Right kidney (tissue), 1 donor: Measurements from ENCODE around the gene KRTAP1-1.
"Not testable (repeated sequence)": the region's sequence is repeated elsewhere in the genome, so short reads cannot be mapped to it uniquely, and the experiment has no call there.

Experiments
- DNase-seq: peaks from one replicate; pipeline ENCODE4 v3.0.0-alpha.2; 2016

The KRTAP1-1 gene

DNA sequence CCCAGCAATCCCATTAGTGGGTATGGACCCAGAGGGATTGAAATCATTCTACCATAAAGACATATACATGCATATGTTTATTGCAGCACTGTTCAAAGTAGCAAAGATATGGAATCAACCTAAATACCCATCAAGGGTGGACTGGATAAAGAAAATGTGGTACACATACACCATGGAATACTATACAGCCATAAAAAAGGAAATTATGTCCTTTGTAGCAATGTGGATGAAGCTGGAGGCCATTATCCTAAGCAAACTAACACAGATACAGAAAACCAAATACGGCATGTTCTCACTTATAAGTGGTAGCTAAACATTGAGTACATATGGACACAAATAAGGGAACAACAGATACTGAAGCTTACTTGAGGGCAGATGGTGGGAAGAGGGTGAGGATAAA is 16.3 kb upstream of the KRTAP1-1 start:
- no peak for DNase-seq

DNA sequence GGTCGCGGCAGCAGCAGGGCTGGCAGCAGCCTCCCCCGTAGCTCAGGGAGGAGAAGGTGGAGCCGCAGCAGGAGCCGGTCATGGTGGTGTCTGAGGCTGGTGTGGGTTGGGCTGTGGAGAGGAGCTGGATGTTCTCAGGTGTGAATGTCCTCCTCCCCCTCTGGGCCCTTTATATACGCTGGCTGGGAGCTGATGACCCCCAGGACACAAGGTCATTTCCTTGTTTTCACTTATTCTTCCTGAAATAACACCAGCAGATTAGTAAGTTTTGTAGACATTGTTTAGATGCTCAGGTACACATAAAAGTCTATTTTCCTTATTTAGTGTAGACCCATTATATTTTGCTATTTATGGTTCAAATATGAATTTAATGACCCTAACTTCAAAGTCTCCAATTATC is 13.9 kb upstream of the KRTAP1-1 start, which contains the start of gene KRTAP2-2:
Gene KRTAP2-2 (minus strand): TSS at position 101 of the 400 bp plus-strand sequence. CDS start 19 bp downstream, at position 82.
- not testable (repeated sequence) for DNase-seq

DNA sequence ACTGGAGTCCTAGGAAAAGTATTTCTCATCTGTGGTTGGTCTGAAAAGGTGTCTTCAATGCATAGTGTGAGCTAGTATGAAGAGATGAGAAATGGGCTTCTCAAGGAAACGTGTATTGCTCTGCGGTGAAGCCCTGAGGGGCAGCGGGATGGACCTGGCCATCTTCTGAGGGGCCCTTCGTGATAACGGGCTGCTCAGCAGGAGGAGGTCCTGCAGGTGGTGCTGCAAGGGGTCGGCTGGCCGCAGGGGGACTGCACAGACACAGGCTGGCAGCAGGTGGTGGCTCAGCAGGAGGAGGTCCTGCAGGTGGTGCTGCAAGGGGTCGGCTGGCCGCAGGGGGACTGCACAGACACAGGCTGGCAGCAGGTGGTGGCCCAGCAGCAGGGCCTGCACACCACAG is 13.3 kb upstream of the KRTAP1-1 start:
- DNase-seq, result not testable (repeated sequence)

DNA sequence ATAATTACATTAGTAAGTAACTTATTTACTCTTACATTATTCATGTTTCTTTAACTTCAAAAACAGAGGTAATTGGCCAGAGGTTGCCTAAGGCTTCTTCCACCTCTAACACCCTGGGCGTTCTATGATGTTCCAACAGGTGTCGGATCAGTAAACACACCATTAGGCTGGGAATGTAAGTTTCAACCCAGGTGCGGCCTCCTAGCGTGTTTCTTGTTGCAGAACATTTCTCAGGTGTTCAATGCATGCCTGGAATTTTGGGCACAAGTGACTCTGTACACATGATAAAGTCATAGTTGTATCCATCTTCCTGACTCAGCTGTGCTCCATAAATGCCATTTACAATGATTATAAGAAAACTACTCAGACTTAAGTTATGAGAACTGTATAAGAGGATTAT is 12.8 kb upstream of the KRTAP1-1 start:
- no peak for DNase-seq

GRCh38 chr17:41052566-41052965 is 11.3 kb upstream of the KRTAP1-1 start:
- DNase-seq, result no peak

DNA sequence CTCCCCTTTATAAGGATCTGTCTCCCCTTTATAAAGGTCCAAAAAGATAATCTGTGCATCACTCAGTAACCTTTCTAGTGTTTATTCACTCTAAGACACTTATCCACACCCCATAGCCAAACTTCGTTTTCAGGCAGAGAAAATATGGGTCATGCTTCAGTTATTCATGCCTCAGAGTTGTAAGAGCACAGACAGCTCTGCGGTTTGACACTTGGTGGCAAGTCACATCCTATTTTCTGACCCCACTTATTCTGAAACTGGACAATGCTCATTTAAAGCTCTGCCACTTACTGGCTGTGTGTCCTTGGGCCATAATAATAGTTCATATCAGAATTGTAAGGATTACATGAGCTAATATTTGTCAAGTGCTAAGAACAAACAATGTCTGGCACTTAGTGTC is 7.9 kb upstream of the KRTAP1-1 start:
- DNase-seq, result no peak

- no peak for DNase-seq
Measured at GRCh38 chr17:41048441-41048840, 7.2 kb upstream of the KRTAP1-1 start.

DNA sequence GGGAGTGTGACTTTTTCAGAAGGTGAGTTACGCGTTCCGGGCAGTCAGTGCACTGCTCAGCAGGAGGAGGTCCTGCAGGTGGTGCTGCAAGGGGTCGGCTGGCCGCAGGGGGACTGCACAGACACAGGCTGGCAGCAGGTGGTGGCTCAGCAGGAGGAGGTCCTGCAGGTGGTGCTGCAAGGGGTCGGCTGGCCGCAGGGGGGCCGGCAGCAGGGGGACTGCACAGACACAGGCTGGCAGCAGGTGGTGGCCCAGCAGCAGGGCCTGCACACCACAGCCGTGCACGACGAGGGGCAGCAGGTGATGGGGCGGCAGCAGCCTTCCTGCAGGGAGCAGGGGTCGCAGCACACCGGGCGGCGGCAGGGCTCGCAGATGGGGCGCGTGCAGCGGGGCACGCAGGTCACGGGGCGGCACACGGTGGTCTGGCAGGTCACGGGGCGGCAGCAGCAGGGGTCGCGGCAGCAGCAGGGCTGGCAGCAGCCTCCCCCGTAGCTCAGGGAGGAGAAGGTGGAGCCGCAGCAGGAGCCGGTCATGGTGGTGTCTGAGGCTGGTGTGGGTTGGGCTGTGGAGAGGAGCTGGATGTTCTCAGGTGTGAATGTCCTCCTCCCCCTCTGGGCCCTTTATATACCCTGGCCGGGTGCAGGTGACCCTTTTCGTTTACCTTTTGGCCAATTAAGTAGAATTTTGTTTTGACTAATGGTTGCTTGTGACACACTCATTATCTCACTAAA is 5.7 kb upstream of the KRTAP1-1 start, which contains the start of gene KRTAP2-1:
Gene KRTAP2-1 (minus strand): TSS at position 582 of the 731 bp plus-strand sequence. CDS start 49 bp downstream, at position 533.
- DNase-seq, result not testable (repeated sequence)

GRCh38 chr17:41042953-41043352 is 1.7 kb upstream of the KRTAP1-1 start:
- no peak for DNase-seq

GRCh38 chr17:41037853-41038350 is 3.3 kb downstream of the KRTAP1-1 start:
- no peak for DNase-seq

GRCh38 chr17:41034346-41034935 is 6.8 kb downstream of the KRTAP1-1 start, which contains the start of gene KRTAP1-3:
Gene KRTAP1-3 (minus strand): TSS chr17:41034874. CDS start chr17:41034821, 53 bp downstream.
- DNase-seq, result not testable (repeated sequence)

DNA sequence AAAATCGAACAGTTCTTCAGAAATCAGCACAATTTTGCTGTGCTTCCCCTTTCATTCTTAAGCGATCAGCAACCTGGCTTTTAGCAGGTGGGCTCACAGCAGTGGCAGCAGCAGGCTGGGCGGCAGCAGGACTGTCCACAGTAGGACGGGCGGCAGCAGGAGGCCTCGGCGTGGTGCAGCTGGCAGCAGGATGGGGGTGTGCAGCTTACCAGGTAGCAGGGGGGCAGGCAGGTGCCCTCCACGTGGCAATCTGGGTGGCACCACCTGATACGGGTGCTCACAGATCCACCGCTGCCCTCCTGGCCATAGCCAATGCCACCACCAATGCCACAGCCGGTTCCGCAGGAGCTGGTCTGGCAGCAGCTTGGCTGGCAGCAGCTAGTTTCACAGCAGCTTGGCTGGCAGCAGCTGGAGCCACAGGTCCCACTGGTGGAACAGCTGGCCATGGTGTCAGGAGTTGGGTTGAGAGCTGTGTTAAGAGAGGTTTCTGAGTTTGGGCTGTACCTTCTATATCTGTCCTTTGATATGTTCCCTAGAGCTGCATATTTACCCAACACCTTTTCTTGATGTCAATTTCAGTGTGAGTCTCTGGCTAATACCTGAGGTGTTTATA is 11.5 kb downstream of the KRTAP1-1 start, which contains the start of gene KRTAP1-4:
Gene KRTAP1-4 (minus strand): TSS at position 563 of the 613 bp plus-strand sequence. CDS start 117 bp downstream, at position 446.
- DNase-seq, result no peak

DNA sequence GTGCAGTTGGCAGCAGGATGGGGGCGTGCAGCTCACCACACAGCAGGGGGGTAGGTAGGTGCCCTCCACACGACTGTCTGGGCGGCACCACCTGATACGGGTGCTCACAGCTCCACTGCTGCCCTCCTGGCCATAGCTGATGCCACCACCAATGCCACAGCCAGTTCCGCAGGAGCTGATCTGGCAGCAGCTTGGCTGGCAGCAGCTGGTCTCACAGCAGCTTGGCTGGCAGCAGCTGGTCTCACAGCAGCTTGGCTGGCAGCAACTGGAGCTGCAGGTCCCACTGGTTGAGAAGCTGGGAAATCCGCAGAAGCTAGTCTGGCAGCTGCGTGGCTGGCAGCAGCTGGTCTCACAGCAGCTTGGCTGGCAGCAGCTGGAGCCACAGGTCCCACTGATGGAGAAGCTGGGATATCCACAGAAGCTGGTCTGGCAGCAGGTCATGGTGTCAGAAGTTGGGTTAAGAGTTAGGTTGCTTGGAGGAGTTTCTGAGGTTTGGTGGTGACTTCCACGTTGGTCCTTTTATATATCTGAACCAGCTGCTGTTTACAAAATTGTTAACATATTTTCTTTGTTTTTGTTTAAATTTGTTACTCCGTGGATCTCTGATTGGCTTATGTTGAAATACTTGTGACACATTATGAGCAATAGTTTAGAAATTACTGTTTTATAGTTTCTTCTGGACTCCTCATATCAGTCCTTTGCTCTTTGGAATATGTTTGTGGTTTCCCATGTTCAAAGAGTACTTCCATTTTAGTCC is 14.4 kb downstream of the KRTAP1-1 start, which contains the start of gene KRTAP1-5:
Gene KRTAP1-5 (minus strand): TSS at position 494 of the 757 bp plus-strand sequence. CDS start 53 bp downstream, at position 441.
- DNase-seq, result no peak

GRCh38 chr17:41024697-41025096 is 16.6 kb downstream of the KRTAP1-1 start:
- DNase-seq, result no peak

- no peak for DNase-seq
Measured at GRCh38 chr17:41020336-41020735, 20.9 kb downstream of the KRTAP1-1 start.

GRCh38 chr17:41019415-41019814 is 21.8 kb downstream of the KRTAP1-1 start:
- DNase-seq, result no peak

DNA sequence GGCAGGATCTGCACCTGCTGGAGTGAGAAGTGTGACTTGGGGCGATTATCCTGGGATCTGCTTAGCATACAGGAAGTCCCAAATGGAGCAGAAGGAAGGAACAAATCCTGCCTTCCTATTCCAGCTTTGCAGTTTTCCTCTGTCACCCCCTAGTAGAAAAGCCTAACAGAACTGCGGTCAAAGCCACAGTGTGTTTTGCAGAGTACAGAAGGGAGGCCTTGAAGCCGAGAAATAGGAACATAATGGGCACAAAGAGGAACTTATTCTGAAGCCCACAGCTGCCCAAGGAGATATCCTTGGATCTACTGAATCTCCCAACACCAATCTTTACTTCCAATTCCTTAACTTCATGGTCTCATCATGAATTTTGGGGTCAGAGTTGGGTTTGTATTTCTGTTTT is 22.7 kb downstream of the KRTAP1-1 start:
- no peak for DNase-seq

GRCh38 chr17:41016578-41017215 is 24.6 kb downstream of the KRTAP1-1 start:
- no peak for DNase-seq

DNA sequence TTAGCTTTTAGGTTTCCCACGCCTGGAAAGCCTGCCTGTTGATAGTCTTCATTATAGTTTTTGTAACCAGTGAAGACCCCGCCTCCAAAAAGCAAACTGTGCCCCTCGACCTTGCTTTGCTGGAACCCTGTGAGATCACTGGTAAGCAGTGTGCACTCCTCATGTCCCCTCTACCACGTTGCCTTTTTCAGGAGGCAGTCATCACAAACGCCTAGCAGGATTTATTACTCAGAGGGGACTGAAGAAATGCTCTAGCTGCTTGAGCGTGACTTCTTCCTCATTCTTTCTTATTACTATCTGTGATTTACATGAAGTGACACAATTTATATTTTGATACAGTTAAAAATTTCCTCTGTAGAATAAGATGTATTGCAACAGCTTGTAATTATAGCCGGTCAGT is 25.8 kb downstream of the KRTAP1-1 start:
- DNase-seq, result no peak

- no peak for DNase-seq
Measured at GRCh38 chr17:41013606-41014005, 27.6 kb downstream of the KRTAP1-1 start.

DNA sequence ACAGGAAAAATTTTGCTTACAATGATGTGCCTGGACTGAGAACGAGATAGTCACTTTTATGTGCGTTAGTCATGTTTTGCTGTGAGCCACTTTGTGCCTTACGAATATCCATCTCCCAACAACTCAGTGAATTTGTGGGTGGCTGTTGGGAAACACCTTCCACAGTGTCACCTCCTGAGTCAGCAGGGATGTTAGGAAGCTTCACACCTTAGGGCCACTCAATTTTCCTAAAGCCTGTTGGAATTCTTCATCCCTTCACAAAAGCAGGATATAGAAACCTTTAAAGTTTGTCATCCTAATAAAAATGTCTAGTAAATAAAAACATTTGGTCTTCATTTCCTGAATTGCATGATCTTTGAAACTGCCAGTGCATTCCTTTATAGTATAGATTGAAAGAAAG is 28.1 kb downstream of the KRTAP1-1 start:
- no peak for DNase-seq
